K562 (cell line): ENCODE results near the gene RALGPS1. TPM values are rescaled to one million over a fixed set of nuclear protein-coding genes. Genes with fewer than 3 reads are reported as not detected.

Experiments
- ATAC-seq: fragments of 200-7000 bp; cut with Tn5 transposase; 3 replicates; pipeline ENCODE4 v1.9.1; 2020; ENCODE audit warnings: moderate library complexity
- BruUV-seq: library from RNA; stranded (reverse); fragments of 400-500 nt; replicated peaks from 2 replicates; lab custom pipeline; 2021; lab: Mats Ljungman, UMichigan
- CTCF ChIA-PET: fragments of 300-600 bp; formaldehyde crosslinking; extraction: SDS; loops from one replicate; lab custom pipeline; 2021; ENCODE audit warnings: low intra/inter-chr PET ratio; lab: Yijun Ruan, JAX
- POLR2A ChIA-PET: fragments of 300-600, 350-650 bp; sonication (Branson Sonifier 250); formaldehyde crosslinking; extraction: SDS; loops from one replicate; lab custom pipeline; 2021; ENCODE audit warnings: antibody characterized with exemption, inconsistent platforms; lab: Yijun Ruan, JAX
- DNase-seq, 4 experiments: peaks; one replicate each; pipeline versions ENCODE4 v3.0.0 to v3.0.0-alpha.2; 2011 to 2018; ENCODE audit warnings: low spot score in 3 of 4, mixed read lengths in 3 of 4; ENCODE audit errors: extremely low read depth in 1 of 4
- FAIRE-seq: peaks from 2 replicates; lab custom pipeline; 2011; peaks lifted over from hg19 to GRCh38; lab: Jason Lieb, UNC
- H2AFZ ChIP-seq: 2 replicates; pipeline ENCODE4 v1.6.0; 2011; ENCODE audit warnings: low read depth, low read length, control low read depth, inconsistent platforms
- H3K27ac ChIP-seq: fragments of 200-600 bp; 3 replicates; pipeline ENCODE4 v1.8.0; 2011; ENCODE audit warnings: low read depth, mild to moderate bottlenecking, control low read depth, inconsistent platforms, low read length, moderate library complexity, mixed read lengths; ENCODE audit errors: extremely low read depth
- H3K27me3 ChIP-seq, 2 experiments: fragments of 300-600 bp in 1 of 2; 2 replicates in 1 of 2; 3 replicates in 1 of 2; pipeline versions ENCODE4 v1.6.0 to v1.8.0; 2011; ENCODE audit warnings: inconsistent platforms in 2 of 2, low read length in 2 of 2, mild to moderate bottlenecking in 1 of 2, mixed read lengths in 1 of 2, moderate library complexity in 1 of 2; ENCODE audit not compliant: control insufficient read depth in 2 of 2, insufficient read depth in 2 of 2
- H3K36me3 ChIP-seq: fragments of 300-600 bp; 3 replicates; pipeline ENCODE4 v1.8.0; 2011; ENCODE audit warnings: mild to moderate bottlenecking, low read length, inconsistent platforms; ENCODE audit not compliant: control insufficient read depth, insufficient read depth
- H3K4me1 ChIP-seq, 2 experiments: fragments of 200-600 bp in 1 of 2; replicated peaks in 1 of 2; 2 replicates in 1 of 2; 3 replicates in 1 of 2; pipeline versions ENCODE4 v1.5.1 to v1.8.0; 2011; ENCODE audit warnings: inconsistent platforms in 2 of 2, low read length in 2 of 2, mild to moderate bottlenecking in 1 of 2, mixed read lengths in 1 of 2, moderate library complexity in 1 of 2; ENCODE audit not compliant: control insufficient read depth in 2 of 2, insufficient read depth in 2 of 2
- H3K4me2 ChIP-seq: 2 replicates; pipeline ENCODE4 v1.6.1; 2011; ENCODE audit warnings: low read length, control low read depth, inconsistent platforms, mixed read lengths; ENCODE audit not compliant: insufficient read depth
- H3K4me3 ChIP-seq: fragments of 200-600 bp; sonication (generic), shearing (Covaris generic); 2 replicates; pipeline ENCODE4 v1.5.1; 2016; ENCODE audit warnings: control low read depth, inconsistent platforms
- H3K79me2 ChIP-seq: fragments of 200-600 bp; 3 replicates; pipeline ENCODE4 v1.8.0; 2011; ENCODE audit warnings: low read length, inconsistent platforms; ENCODE audit not compliant: control insufficient read depth, insufficient read depth
- H3K9ac ChIP-seq, 2 experiments: 2 replicates each; pipeline versions ENCODE4 v1.6.0 to v1.6.1; 2011; ENCODE audit warnings: low read depth in 2 of 2, low read length in 2 of 2, control low read depth in 1 of 2, inconsistent platforms in 1 of 2, mild to moderate bottlenecking in 1 of 2, mixed read lengths in 1 of 2; ENCODE audit not compliant: insufficient read depth in 1 of 2
- H3K9me1 ChIP-seq: one replicate; pipeline ENCODE4 v1.6.0; 2011; ENCODE audit warnings: inconsistent platforms, mild to moderate bottlenecking, low read length, moderate library complexity; ENCODE audit not compliant: control insufficient read depth, insufficient read depth
- H3K9me3 ChIP-seq: replicated peaks from 2 replicates; pipeline ENCODE4 v1.5.1; 2011; ENCODE audit warnings: low read depth, low read length, inconsistent platforms; ENCODE audit not compliant: control insufficient read depth, insufficient read depth
- H4K20me1 ChIP-seq: replicated peaks from 2 replicates; pipeline ENCODE4 v1.6.1; 2011; ENCODE audit warnings: low read length, inconsistent platforms, mixed read lengths; ENCODE audit not compliant: control insufficient read depth, insufficient read depth
- ARHGAP35 ChIP-seq: fragments of 450-650 bp; IDR thresholded peaks from 2 replicates; pipeline ENCODE4 v1.6.1; 2018; ENCODE audit not compliant: partially characterized antibody
- FOXJ3 ChIP-seq: sonication (generic); formaldehyde crosslinking; IDR thresholded peaks from 2 replicates; pipeline ENCODE4 v1.4.0; 2020; ENCODE audit warnings: mild to moderate bottlenecking, missing genetic modification reagents
- FOXM1 ChIP-seq, 2 experiments: fragments of 450-650 bp in 1 of 2; sonication (generic) in 1 of 2; formaldehyde crosslinking in 1 of 2; IDR thresholded peaks; 2 replicates each; pipeline versions ENCODE4 v1.6.1 to v1.9.0; 2017 to 2022; ENCODE audit warnings: low read depth in 2 of 2, mild to moderate bottlenecking in 2 of 2, missing genetic modification reagents in 1 of 2, moderate library complexity in 1 of 2
- IFI16 ChIP-seq: fragments of 250-450 bp; sonication (Bioruptor Pico); IDR thresholded peaks from 2 replicates; pipeline ENCODE4 v2.1.2; 2022; ENCODE audit warnings: mild to moderate bottlenecking, inconsistent platforms
- NFATC3 ChIP-seq: fragments of 450-650 bp; IDR thresholded peaks from 2 replicates; pipeline ENCODE4 v1.6.1; 2017; ENCODE audit warnings: mild to moderate bottlenecking
- NR2F6 ChIP-seq: fragments of 450-650 bp; formaldehyde crosslinking; IDR thresholded peaks from 2 replicates; pipeline ENCODE4 v1.4.0; 2020; ENCODE audit warnings: mild to moderate bottlenecking
- POU5F1 ChIP-seq: fragments of 150-350 bp; IDR thresholded peaks from 2 replicates; pipeline ENCODE4 v1.6.1; 2014; ENCODE audit warnings: borderline replicate concordance, low read length, low read depth, mild to moderate bottlenecking; ENCODE audit not compliant: partially characterized antibody
- SP2 ChIP-seq: IDR thresholded peaks from 2 replicates; pipeline ENCODE4 v1.6.1; 2011; ENCODE audit warnings: mild to moderate bottlenecking, low read depth, low read length, moderate library complexity; ENCODE audit not compliant: poor library complexity, severe bottlenecking; ENCODE audit errors: extremely low read depth
- ZNF512 ChIP-seq: IDR thresholded peaks from 2 replicates; pipeline ENCODE4 v1.6.1; 2016; ENCODE audit warnings: missing genetic modification characterization, missing compliant biosample characterization
- WGBS: fragments of 100-300 bp; shearing (Covaris generic); methylation state at CpG from one replicate; pipeline ENCODE4 v1.1.6; 2016; ENCODE audit warnings: low coverage, mixed read lengths; ENCODE audit not compliant: insufficient coverage; ENCODE audit errors: missing lambda C conversion rate; 5-methylcytosine and 5-hydroxymethylcytosine counted together
- in situ Hi-C: fragments of 300-500 bp; cut with MboI; formaldehyde crosslinking; loops from 4 replicates; pipeline ENCODE4 v1.15.0; 2018; ENCODE audit warnings: inconsistent platforms, mixed read lengths
- intact Hi-C: fragments of 100-400 bp; cut with micrococcal nuclease; formaldehyde crosslinking; loops from 2 replicates; pipeline ENCODE4 v1.14.2; 2022
- polyA plus RNA-seq, 8 experiments: library from polyadenylated mRNA; depleted of rRNA in 4 of 8; stranded (reverse) in 5 of 8; unstranded in 3 of 8; fragments of >200 nt; fragmentation: Nextera tagmentation in 2 of 8; fragmentation: Illumina TruSeq in 1 of 8; extraction: Ambion mirVana in 2 of 8; extraction: Trizol in 1 of 8; gene quantifications; 2 replicates each; pipeline versions ENCODE4 v1.2.1 to v1.2.3, GENCODE V29; 2011 to 2014; ENCODE audit warnings: inconsistent platforms in 1 of 8, missing spikeins in 1 of 8
- total RNA-seq, 7 experiments: library from RNA; depleted of rRNA in 6 of 7; stranded (reverse); fragments of >200 nt in 6 of 7; fragmentation: Illumina TruSeq in 2 of 7; extraction: Trizol in 2 of 7; gene quantifications; 2 replicates each; pipeline versions ENCODE4 v1.2.1 to v1.2.3, GENCODE V29; 2011 to 2021; ENCODE audit warnings: low replicate concordance in 1 of 7
- TF ChIP-seq, protein P1 (sequence below): sonication (generic); formaldehyde crosslinking; IDR thresholded peaks from 2 replicates; pipeline ENCODE4 v1.8.0; 2022; ENCODE audit warnings: missing genetic modification reagents, mild to moderate bottlenecking, borderline replicate concordance
- TF ChIP-seq, protein P2 (sequence below): fragments of 200-800 bp; sonication (Bioruptor generic); IDR thresholded peaks from 2 replicates; pipeline ENCODE4 v1.6.1; 2017; ENCODE audit warnings: missing genetic modification characterization, missing compliant biosample characterization

Gene RALGPS1
- total and polyA plus RNA-seq, 9 of the 15 experiments (the other 6 are each of a cell fraction or from before 2014, with no cell fraction given) = 0.04 to 2.6 (median 1.5) TPM

DNA sequence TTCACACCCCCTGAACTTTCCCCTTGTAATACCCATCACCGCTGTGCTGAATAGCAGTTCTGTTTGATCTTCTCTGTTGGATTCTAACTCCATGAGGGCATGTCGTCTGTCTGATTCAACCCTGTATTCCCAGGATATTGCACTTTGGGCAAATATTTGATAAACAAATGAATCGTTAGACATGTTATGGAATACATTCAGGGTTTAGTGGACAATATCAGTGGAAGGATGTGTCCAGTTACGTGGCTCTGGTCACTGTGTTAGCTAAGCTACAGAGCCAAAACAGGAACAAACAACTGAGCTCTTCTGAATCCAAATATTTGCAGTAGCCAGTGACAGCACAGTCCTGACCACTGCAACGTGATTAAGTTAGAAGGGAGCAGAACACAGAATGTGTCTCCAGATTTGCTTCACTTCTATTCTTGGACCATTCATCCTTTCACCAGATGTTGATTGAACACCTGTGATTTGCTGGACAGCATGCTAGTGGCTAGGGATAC lies 194.7 kb downstream of the RALGPS1 start:
- Histone ChIP-seq H2AFZ (no peak overlapping the region), H3K9ac (no peak overlapping the region), H3K9me1 (no peaks in the 10 kb centered on the region), H4K20me1 (no peaks in the 10 kb centered on the region), H3K4me2 (no peak overlapping the region), H3K79me2 (no peaks in the 10 kb centered on the region), H3K36me3 (no peaks in the 10 kb centered on the region), H3K4me3 (no peak overlapping the region), H3K27me3 (peaks cover 17 to 70% of the 10 kb centered on the region in 2 experiments), H3K4me1 (peaks cover 0 to 4% of the 10 kb centered on the region in 2 experiments; a peak in 1 of 5 replicates), H3K9me3 (no peaks in the 10 kb centered on the region), H3K27ac (no peak overlapping the region)
- in situ Hi-C loops = no loop called here
- no peak for TF ChIP-seq FOXJ3 (CRISPR knock-in tag)
- TF ChIP-seq, protein P1, sequence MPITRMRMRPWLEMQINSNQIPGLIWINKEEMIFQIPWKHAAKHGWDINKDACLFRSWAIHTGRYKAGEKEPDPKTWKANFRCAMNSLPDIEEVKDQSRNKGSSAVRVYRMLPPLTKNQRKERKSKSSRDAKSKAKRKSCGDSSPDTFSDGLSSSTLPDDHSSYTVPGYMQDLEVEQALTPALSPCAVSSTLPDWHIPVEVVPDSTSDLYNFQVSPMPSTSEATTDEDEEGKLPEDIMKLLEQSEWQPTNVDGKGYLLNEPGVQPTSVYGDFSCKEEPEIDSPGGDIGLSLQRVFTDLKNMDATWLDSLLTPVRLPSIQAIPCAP (CRISPR knock-in tag) = no peak
- TF ChIP-seq ARHGAP35 = no peak
- no peak for TF ChIP-seq NFATC3
- TF ChIP-seq NR2F6 = no peak
- TF ChIP-seq IFI16 (CRISPR knock-in tag) = no peak
- TF ChIP-seq, protein P2, sequence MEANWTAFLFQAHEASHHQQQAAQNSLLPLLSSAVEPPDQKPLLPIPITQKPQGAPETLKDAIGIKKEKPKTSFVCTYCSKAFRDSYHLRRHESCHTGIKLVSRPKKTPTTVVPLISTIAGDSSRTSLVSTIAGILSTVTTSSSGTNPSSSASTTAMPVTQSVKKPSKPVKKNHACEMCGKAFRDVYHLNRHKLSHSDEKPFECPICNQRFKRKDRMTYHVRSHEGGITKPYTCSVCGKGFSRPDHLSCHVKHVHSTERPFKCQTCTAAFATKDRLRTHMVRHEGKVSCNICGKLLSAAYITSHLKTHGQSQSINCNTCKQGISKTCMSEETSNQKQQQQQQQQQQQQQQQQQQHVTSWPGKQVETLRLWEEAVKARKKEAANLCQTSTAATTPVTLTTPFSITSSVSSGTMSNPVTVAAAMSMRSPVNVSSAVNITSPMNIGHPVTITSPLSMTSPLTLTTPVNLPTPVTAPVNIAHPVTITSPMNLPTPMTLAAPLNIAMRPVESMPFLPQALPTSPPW (CRISPR knock-in tag) = no peak
- TF ChIP-seq SP2 = no peak
- TF ChIP-seq FOXM1 (IDR thresholded peaks at IDR 0.05; ENCODE audit: low read depth) = no peak
- TF ChIP-seq FOXM1 (CRISPR knock-in tag; IDR thresholded peaks at IDR 0.05; ENCODE audit: low read depth) = no peak
- TF ChIP-seq POU5F1 = no peak
- no peak for TF ChIP-seq ZNF512 (tag)
- intact Hi-C loops = no loop called here
- FAIRE-seq (no peak), ATAC-seq (no peak), DNase-seq (no peak)
- WGBS = 6% methylated on average over 5 of the region's 5 CpGs
- no TSS peak for BruUV-seq
- ChIA-PET POLR2A (interaction anchor here (1.0 to 1.1 kb wide), 2 partner anchors 10 to 104 kb away, joined by 3 to 5 read pairs; no protein-coding TSS in a partner anchor), CTCF (no interaction called here)
